Nephron progenitor cell (in vitro differentiated cells): Measurements from ENCODE around the gene TNS1.

Source experiments
- DNase-seq: peaks from one replicate; pipeline ENCODE4 v3.0.0; 2021
- H3K27ac Mint-ChIP-seq: 2 replicates; pipeline ENCODE4 v1.8.0; 2021; ENCODE audit warnings: mild to moderate bottlenecking, moderate library complexity, mixed read lengths
- H3K27me3 Mint-ChIP-seq: 2 replicates; pipeline ENCODE4 v1.8.0; 2021; ENCODE audit warnings: mild to moderate bottlenecking, low read depth, mixed read lengths; ENCODE audit not compliant: poor library complexity
- H3K36me3 Mint-ChIP-seq: 2 replicates; pipeline ENCODE4 v1.8.0; 2021; ENCODE audit warnings: low read depth, mixed read lengths
- H3K4me1 Mint-ChIP-seq: 2 replicates; pipeline ENCODE4 v1.8.0; 2021; ENCODE audit warnings: mixed read lengths
- H3K4me3 Mint-ChIP-seq: 2 replicates; pipeline ENCODE4 v1.8.0; 2021; ENCODE audit warnings: mild to moderate bottlenecking, moderate library complexity, mixed read lengths
- H3K9me3 Mint-ChIP-seq: 2 replicates; pipeline ENCODE4 v1.8.0; 2021; ENCODE audit warnings: mild to moderate bottlenecking, moderate library complexity, mixed read lengths
- TF ChIP-seq, protein P1 (sequence below): fragments of 200-600 bp; sonication (generic); IDR thresholded peaks from 2 replicates; pipeline ENCODE4 v1.5.0; 2021; ENCODE audit warnings: antibody characterized with exemption

TNS1 gene

DNA sequence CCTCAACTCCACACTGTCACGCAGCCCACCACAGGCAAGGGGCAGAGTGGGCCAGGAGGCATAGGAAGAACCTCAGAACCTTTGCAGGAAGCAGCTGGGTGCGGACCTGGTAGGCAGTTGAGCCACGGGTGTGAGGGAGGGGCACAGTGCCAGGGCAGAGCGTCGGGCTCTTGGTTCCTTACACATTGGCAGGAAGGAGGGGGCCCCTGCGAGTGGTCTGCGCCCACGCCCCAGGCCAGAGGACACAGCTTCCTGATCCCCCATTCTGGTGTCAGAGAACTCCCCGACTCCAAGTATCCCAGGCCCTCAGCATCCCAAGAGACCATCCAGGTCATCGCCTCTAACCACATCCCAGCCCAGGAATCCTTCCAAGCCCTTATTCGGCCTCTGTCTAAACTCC, 61.5 kb downstream of the TNS1 start:
- Mint-ChIP-seq H3K27me3 (peaks cover 9% of the 10 kb centered on the region), H3K4me3 (no peak overlapping the region), H3K36me3 (no peaks in the 10 kb centered on the region), H3K4me1 (peaks cover 69% of the 10 kb centered on the region), H3K9me3 (no peaks in the 10 kb centered on the region), H3K27ac (no peak overlapping the region)
- TF ChIP-seq, protein P1, sequence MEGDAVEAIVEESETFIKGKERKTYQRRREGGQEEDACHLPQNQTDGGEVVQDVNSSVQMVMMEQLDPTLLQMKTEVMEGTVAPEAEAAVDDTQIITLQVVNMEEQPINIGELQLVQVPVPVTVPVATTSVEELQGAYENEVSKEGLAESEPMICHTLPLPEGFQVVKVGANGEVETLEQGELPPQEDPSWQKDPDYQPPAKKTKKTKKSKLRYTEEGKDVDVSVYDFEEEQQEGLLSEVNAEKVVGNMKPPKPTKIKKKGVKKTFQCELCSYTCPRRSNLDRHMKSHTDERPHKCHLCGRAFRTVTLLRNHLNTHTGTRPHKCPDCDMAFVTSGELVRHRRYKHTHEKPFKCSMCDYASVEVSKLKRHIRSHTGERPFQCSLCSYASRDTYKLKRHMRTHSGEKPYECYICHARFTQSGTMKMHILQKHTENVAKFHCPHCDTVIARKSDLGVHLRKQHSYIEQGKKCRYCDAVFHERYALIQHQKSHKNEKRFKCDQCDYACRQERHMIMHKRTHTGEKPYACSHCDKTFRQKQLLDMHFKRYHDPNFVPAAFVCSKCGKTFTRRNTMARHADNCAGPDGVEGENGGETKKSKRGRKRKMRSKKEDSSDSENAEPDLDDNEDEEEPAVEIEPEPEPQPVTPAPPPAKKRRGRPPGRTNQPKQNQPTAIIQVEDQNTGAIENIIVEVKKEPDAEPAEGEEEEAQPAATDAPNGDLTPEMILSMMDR, result no peak
- DNase-seq, result no peak

DNA sequence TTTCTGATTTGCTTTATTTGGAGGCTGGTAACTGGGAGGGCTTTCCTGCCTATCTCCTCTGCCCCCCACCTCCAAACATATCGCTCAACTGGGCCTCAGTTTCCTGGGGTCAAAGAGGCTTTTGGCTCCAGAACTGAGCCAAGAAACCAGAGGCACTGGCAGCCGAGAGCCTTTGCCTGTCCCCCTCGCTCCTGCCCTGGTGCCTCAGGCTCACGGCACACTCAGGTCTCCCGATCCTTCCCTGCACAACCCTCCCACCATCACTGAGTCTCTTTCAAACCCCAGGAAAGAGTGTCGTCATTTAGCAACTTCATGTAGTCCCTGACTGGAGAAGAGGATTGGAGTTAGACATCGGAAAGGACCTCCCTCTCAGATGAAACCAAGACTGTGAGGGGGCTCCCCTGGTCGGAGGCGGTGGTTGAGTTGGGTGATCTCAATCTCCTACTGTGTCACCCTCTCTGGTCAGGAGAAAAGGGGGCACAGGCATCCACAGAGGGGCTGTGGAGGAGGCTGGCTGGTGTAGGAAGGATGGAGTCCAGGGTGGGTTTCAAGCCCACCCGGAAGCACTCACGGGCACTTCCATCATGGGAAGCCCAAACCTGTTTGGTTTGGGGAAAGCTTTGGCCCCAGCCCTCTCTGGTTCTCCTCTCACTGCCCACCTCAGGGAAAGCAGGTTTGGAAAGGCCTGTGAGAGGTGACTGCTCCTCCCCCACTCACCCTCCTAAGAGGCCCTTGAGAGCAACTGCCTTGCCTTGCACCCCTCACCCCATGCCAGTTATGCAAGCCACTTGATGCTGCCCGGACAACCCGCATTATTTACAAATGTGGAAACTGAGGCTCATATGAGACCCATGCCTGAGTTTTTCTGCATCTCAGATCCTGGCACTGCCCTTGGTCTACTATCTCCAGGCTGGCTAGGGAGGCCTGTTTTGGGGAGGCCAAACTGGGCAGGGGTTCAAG, 62.3 kb downstream of the TNS1 start:
- Mint-ChIP-seq H3K4me1 (peaks cover 70% of the 10 kb centered on the region), H3K9me3 (no peaks in the 10 kb centered on the region), H3K27me3 (peaks cover 6% of the 10 kb centered on the region), H3K36me3 (no peaks in the 10 kb centered on the region), H3K27ac (no peak overlapping the region), H3K4me3 (no peak overlapping the region)
- DNase-seq, result no peak
- TF ChIP-seq, protein P1, result no peak

DNA sequence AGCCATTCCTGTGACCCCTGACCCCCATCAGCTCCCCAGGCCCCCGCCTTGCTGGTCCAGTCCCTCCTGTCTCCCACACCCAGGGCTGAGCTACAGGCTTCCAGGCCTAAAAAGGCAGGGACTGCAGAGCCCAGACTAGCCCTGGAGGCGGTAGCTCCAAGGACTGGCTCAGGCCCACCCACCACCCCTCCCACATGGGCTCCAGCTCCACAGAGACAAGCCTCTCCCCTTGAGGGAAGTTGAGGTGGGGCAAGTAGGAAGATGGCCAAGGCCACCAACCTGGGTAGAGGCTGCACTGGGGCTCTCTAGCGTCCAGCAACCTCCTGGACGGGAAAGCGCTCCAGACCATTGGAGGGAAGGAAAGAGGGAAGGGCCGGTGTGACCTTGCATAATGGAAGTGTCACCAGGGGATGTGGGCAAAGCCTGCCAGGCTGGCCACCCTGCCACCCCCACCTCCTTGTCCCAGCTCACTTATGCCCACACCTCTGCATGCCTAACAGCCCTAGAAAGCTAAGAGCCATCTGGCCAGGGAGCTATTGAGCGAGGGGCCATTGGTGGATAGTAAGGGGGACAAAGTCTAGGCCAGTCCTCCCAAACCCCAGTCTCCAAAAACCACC, 63.1 kb downstream of the TNS1 start:
- H3K4me3 Mint-ChIP-seq, result no peak overlapping the region

DNA sequence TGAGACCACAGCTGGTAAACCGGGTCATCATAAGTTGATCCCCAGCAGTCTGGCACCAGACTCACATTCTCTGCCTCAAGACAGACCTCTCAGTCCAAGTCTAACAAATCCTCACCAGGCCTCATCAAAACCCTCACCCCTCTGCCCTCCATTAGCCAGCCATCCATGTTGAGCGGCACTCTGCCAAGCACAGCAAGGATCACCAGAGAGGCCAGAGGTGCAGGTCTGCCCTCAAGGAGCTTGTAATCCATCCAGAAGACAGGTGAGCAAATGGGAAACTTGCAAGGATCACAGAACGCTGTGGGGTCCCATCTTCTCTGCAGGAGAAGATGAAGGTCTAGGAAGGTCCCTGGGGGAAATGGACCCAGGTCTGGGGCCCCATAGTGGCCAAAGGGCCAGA, 63.6 kb downstream of the TNS1 start:
- Mint-ChIP-seq H3K27me3 (peaks cover 6% of the 10 kb centered on the region), H3K4me3 (no peak overlapping the region), H3K36me3 (no peaks in the 10 kb centered on the region), H3K27ac (no peak overlapping the region), H3K4me1 (peaks cover 72% of the 10 kb centered on the region), H3K9me3 (no peaks in the 10 kb centered on the region)
- TF ChIP-seq, protein P1, result no peak
- DNase-seq, result no peak

More for the DNA sequence above, 63.1 kb downstream of the TNS1 start:
- Mint-ChIP-seq H3K27me3 (peaks cover 6% of the 10 kb centered on the region), H3K36me3 (no peaks in the 10 kb centered on the region), H3K4me1 (peaks cover 72% of the 10 kb centered on the region), H3K27ac (no peak overlapping the region), H3K9me3 (no peaks in the 10 kb centered on the region)
- TF ChIP-seq, protein P1, result no peak
- DNase-seq, result no peak

DNA sequence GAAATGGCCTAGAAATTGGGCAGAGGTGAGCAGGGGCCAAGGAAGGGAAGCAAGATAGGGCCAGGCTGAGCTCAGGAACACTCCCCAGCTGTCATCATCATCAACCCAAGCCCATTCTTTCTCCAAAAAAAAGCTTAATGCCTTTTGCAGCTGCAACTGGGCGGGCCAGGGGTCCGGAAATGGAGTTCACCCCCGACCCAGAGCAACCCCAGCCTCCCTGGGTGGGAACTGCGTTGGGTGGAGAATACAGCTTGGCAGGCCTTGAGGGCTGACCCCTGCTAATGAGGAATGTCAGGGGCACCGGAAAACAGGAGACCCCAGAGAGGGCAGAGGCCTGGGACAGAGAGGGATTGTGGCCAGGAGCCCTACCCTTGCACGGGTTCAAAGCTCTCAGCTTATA, 64.8 kb downstream of the TNS1 start:
- DNase-seq, result no peak
- peaks cover 72% of the 10 kb centered on the region for H3K4me1 Mint-ChIP-seq
- peaks cover 6% of the 10 kb centered on the region for H3K27me3 Mint-ChIP-seq
- peak overlapping the region; percentile 48 for H3K27ac Mint-ChIP-seq
- H3K36me3 Mint-ChIP-seq, result no peaks in the 10 kb centered on the region
- H3K4me3 Mint-ChIP-seq, result no peak overlapping the region
- no peaks in the 10 kb centered on the region for H3K9me3 Mint-ChIP-seq
- TF ChIP-seq, protein P1, result no peak
